ENCODE data around the gene CSRP2. TPM values are rescaled to one million over a fixed set of nuclear protein-coding genes. Genes with fewer than 3 reads are reported as not detected.

The CSRP2 gene
- total RNA-seq, 1 experiment from 2014 or later: 158 TPM

- Histone ChIP-seq H2BK12ac (ENCODE audit: insufficient read length, low read depth, low read length) (no peak overlapping the region), H2AFZ (ENCODE audit: low read length) (no peak overlapping the region), H2BK5ac (ENCODE audit: insufficient read length, low read length) (no peak overlapping the region), H3K14ac (ENCODE audit: insufficient read depth, low read length) (no peak overlapping the region), H3K27me3 (ENCODE audit: insufficient read depth, low read length) (no peaks in the 10 kb centered on the region), H3K18ac (ENCODE audit: insufficient read length, low read depth, low read length) (no peak overlapping the region), H3K79me2 (ENCODE audit: insufficient read depth, low read length) (no peaks in the 10 kb centered on the region), H4K8ac (replicated peaks; ENCODE audit: insufficient read length, low read depth, low read length) (no peak overlapping the region), H3K79me1 (ENCODE audit: insufficient read depth, low read depth, low read length, poor library complexity, severe bottlenecking) (no peaks in the 10 kb centered on the region), H4K20me1 (ENCODE audit: control insufficient read depth, insufficient read depth, insufficient read length) (no peaks in the 10 kb centered on the region), H4K5ac (ENCODE audit: insufficient read length, low read depth, low read length) (no peak overlapping the region), H3K56ac (ENCODE audit: insufficient read length, low read depth, low read length) (no peak overlapping the region), H2BK120ac (ENCODE audit: low read depth, low read length, poor library complexity, severe bottlenecking) (no peak overlapping the region), H3K4me1 (ENCODE audit: insufficient read depth, low read length) (no peaks in the 10 kb centered on the region; the same call in 1 of the 2 replicates), H3K4me2 (ENCODE audit: insufficient read depth, insufficient read length, low read length) (no peak overlapping the region), H2AK5ac (ENCODE audit: insufficient read length, low read length) (no peak overlapping the region), H2BK15ac (ENCODE audit: low read depth, low read length) (no peak overlapping the region), H3K4ac (ENCODE audit: low read depth, low read length) (no peak overlapping the region), H3K23me2 (ENCODE audit: insufficient read length, low read depth, low read length, poor library complexity, severe bottlenecking) (no peaks in the 10 kb centered on the region), H2BK20ac (ENCODE audit: low read depth, low read length, poor library complexity, severe bottlenecking) (no peak overlapping the region), H3K9me3 (ENCODE audit: control insufficient read depth, low read depth, low read length) (no peaks in the 10 kb centered on the region), H3K27ac (ENCODE audit: insufficient read length, low read depth, low read length) (no peak overlapping the region), H3K23ac (ENCODE audit: insufficient read length, low read depth, low read length) (no peak overlapping the region), H3K9ac (ENCODE audit: extremely low read depth, insufficient read length, low read length) (no peak overlapping the region), H3T11ph (ENCODE audit: low read length) (no peak overlapping the region), H4K91ac (ENCODE audit: insufficient read length, low read depth, low read length) (no peak overlapping the region)
- no peaks in the 10 kb centered on the region for H3K27me3 Mint-ChIP-seq (ENCODE audit: low read depth)
- no peaks in the 10 kb centered on the region for H3K9me3 Mint-ChIP-seq
- peaks cover 9 to 17% of the 10 kb centered on the region in 2 experiments for H3K4me1 Mint-ChIP-seq
- no peak overlapping the region for H3K4me3 Mint-ChIP-seq
- no CpG with 5 or more reads among the region's 4 CpGs for WGBS (ENCODE audit: extremely low coverage, insufficient read length, low lambda C conversion rate)
- peaks cover 0 to 4% (median 3%) of the 10 kb centered on the region in 3 experiments; a peak in 3 of 7 replicates for H3K36me3 Mint-ChIP-seq (ENCODE audit: insufficient read depth in 1 of 3, low read depth in 3 of 3)
- no peak overlapping the region for H3K27ac Mint-ChIP-seq
- no peak for DNase-seq
- no peak for TF ChIP-seq CTCF (conservative IDR thresholded peaks at IDR 0.05)
Observed at GRCh38 chr12:76901628-76902380, 23.0 kb upstream of the CSRP2 start.

Measured in H9 (cell line).